Measurements from ENCODE around the gene CES5A. TPM values are rescaled to one million over a fixed set of nuclear protein-coding genes. Genes with fewer than 3 reads are reported as not detected.

CES5A gene
- total RNA-seq, 2 experiments from 2014 or later = not detected

DNA sequence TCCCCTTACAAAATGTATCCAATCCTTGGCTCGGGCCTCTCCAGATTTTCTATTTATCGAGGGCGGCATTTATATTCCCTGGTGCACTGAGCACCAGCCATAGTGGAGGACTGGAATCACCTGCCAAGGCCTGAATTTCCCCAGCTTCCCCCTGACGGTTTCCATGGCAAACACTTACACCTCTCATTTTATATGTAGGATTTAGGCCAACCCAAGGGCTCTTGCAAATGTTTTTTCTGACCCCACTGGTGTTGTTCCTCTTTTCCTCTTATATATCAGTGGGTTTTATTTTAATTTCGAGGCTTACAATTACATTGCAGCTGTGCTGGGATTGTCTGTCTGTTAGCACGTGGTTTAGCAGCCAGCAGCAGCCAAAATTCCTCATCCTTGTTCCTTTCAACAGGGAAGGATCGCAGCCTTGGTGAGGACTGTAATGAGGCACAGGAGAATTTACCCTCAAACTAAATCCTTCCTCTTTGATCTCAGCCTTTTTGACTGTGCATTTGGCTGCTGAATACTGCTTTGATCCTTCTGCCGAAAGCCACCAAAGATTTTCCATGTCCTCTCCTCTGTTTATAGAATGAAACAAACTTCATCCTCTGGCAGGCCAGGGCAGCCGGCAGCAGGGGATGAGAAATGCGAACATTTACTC is 26.5 kb upstream of the CES5A start:
- no peaks in the 10 kb centered on the region for H3K4me1 Mint-ChIP-seq

DNA sequence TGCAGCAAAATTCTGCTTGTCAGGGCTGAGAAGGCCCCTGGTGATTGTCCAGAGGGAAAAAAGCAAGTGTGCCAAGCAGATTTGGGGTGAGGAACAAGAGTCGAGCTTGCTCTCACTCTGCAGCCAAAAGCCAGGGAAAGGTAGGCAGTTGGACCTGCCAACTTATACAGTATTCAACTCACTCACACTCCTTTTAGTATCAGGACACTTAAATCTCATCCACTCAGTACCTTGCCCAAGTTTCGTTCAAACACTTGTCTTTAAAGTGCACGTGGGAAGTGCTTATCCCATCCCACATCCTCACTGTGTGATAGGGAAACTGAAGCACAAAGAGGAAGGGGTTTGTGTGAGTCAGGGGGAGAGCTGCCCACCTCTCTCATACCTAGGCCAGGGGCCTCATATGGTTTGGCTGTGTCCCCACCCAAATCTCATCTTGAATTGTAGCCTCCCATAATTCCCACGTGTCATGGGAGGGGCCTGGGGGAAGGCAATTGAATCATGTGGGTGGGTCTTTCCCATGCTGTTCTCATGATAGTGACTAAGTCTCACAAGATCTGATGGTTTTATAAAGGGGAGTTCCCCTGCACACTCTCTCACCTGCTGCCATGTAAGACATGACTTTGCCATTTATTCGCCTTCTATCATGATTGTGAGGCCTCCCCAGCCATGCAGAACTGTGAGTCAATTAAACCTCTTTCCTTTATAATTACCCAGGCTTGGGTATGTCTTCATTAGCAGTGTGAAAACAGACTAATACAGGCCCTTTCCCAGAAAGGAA is 25.6 kb upstream of the CES5A start:
- Mint-ChIP-seq H3K4me1 (no peaks in the 10 kb centered on the region), H3K27ac (no peak overlapping the region), H3K9me3 (peaks cover 8% of the 10 kb centered on the region), H3K27me3 (no peaks in the 10 kb centered on the region), H3K36me3 (ENCODE audit: low read depth) (no peaks in the 10 kb centered on the region), H3K4me3 (no peak overlapping the region)
- CTCF ChIA-PET = no interaction called here
- no peak for DNase-seq
- POLR2A ChIA-PET = no interaction called here

More for the DNA sequence above, 26.5 kb upstream of the CES5A start:
- no peak overlapping the region for H3K27ac Mint-ChIP-seq
- ChIA-PET POLR2A (no interaction called here), CTCF (no interaction called here)
- H3K36me3 Mint-ChIP-seq (ENCODE audit: low read depth) = no peaks in the 10 kb centered on the region
- H3K9me3 Mint-ChIP-seq = peaks cover 8% of the 10 kb centered on the region
- H3K4me3 Mint-ChIP-seq = no peak overlapping the region
- H3K27me3 Mint-ChIP-seq = no peaks in the 10 kb centered on the region
- no peak for DNase-seq

DNA sequence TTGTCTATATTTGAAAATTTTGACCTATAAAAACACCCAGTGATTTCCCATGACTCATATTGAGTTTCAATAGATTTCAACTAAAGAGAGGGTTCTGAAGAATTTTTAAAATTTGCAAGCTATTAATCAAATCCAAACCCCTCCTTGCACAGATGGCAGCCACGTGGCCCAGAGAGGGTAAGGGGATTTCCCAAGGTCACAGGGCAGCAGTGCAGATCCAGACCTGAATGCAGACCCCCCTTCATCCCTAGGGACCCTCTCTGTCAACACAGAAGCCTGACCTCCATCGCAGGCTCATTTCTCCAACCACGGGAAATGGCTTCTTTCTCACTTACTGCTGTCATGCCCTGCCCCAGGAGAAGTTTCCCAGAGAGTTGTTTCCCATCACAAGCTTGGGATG is 24.7 kb upstream of the CES5A start:
- no peak overlapping the region for H3K27ac Mint-ChIP-seq
- H3K4me3 Mint-ChIP-seq = no peak overlapping the region
- CTCF ChIA-PET = no interaction called here

GRCh38 chr16:55898592-55898991 is 23.4 kb upstream of the CES5A start:
- Mint-ChIP-seq H3K27ac (no peak overlapping the region), H3K9me3 (peaks cover 3% of the 10 kb centered on the region), H3K36me3 (ENCODE audit: low read depth) (no peaks in the 10 kb centered on the region), H3K27me3 (no peaks in the 10 kb centered on the region), H3K4me1 (no peaks in the 10 kb centered on the region), H3K4me3 (no peak overlapping the region)
- CTCF ChIA-PET = interaction anchor here (0.6 kb wide), 1 partner anchor 35 kb away, joined by 3 read pairs; no protein-coding TSS in a partner anchor
- no peak for DNase-seq
- POLR2A ChIA-PET = no interaction called here

More for the DNA sequence above, 24.7 kb upstream of the CES5A start:
- H3K9me3 Mint-ChIP-seq = peaks cover 8% of the 10 kb centered on the region
- no peaks in the 10 kb centered on the region for H3K4me1 Mint-ChIP-seq
- DNase-seq = no peak
- no peaks in the 10 kb centered on the region for H3K36me3 Mint-ChIP-seq (ENCODE audit: low read depth)
- no peaks in the 10 kb centered on the region for H3K27me3 Mint-ChIP-seq
- POLR2A ChIA-PET = no interaction called here

- H3K27me3 Mint-ChIP-seq = no peaks in the 10 kb centered on the region
- ChIA-PET POLR2A (no interaction called here), CTCF (no interaction called here)
- H3K4me1 Mint-ChIP-seq = no peaks in the 10 kb centered on the region
- no peak overlapping the region for H3K27ac Mint-ChIP-seq
- peaks cover 5% of the 10 kb centered on the region for H3K9me3 Mint-ChIP-seq
- no peak overlapping the region for H3K4me3 Mint-ChIP-seq
- H3K36me3 Mint-ChIP-seq (ENCODE audit: low read depth) = no peaks in the 10 kb centered on the region
- DNase-seq = no peak
These were observed 17.6 kb upstream of the CES5A start for GRCh38 chr16:55892821-55893220.

GRCh38 chr16:55889518-55889917 is 14.3 kb upstream of the CES5A start:
- CTCF ChIA-PET = no interaction called here

GRCh38 chr16:55888546-55888945 is 13.4 kb upstream of the CES5A start:
- no peaks in the 10 kb centered on the region for H3K36me3 Mint-ChIP-seq (ENCODE audit: low read depth)
- peaks cover 7% of the 10 kb centered on the region for H3K9me3 Mint-ChIP-seq
- POLR2A ChIA-PET = no interaction called here
- CTCF ChIA-PET = no interaction called here
- no peaks in the 10 kb centered on the region for H3K27me3 Mint-ChIP-seq
- no peak overlapping the region for H3K27ac Mint-ChIP-seq
- DNase-seq = no peak
- H3K4me3 Mint-ChIP-seq = no peak overlapping the region
- no peaks in the 10 kb centered on the region for H3K4me1 Mint-ChIP-seq

More at GRCh38 chr16:55889518-55889917, 14.3 kb upstream of the CES5A start:
- no peak overlapping the region for H3K27ac Mint-ChIP-seq
- POLR2A ChIA-PET = no interaction called here
- H3K4me1 Mint-ChIP-seq = no peaks in the 10 kb centered on the region
- no peak for DNase-seq
- no peak overlapping the region for H3K4me3 Mint-ChIP-seq
- H3K27me3 Mint-ChIP-seq = no peaks in the 10 kb centered on the region
- peaks cover 7% of the 10 kb centered on the region for H3K9me3 Mint-ChIP-seq
- H3K36me3 Mint-ChIP-seq (ENCODE audit: low read depth) = no peaks in the 10 kb centered on the region

- POLR2A ChIA-PET = no interaction called here
- no peaks in the 10 kb centered on the region for H3K36me3 Mint-ChIP-seq (ENCODE audit: low read depth)
- no peak for DNase-seq
These were observed 1.7 kb upstream of the CES5A start for GRCh38 chr16:55876854-55877253.

DNA sequence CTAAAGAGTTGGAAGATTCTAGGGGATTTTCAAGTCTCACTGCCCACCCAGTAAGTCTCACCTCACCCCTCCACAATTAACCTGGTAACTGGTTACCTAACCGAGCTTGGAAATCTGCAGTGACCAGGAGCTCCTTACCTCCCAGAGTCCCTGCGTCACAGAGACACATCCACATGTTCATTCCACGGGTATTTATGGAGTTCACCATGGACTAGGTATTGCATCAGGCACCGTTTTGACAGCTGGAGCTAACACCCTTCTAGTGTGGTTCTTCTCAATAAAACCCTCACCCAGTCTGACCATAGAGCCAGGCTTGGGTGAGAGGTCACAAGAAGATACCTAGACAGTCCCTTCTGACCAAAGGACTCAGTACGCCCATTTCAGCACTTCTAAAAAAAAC is 2.1 kb downstream of the CES5A start:
- H3K4me1 Mint-ChIP-seq = no peaks in the 10 kb centered on the region
- POLR2A ChIA-PET = no interaction called here
- peaks cover 3% of the 10 kb centered on the region for H3K27me3 Mint-ChIP-seq
- DNase-seq = no peak
- no peak overlapping the region for H3K27ac Mint-ChIP-seq
- CTCF ChIA-PET = no interaction called here
- no peaks in the 10 kb centered on the region for H3K9me3 Mint-ChIP-seq
- no peak overlapping the region for H3K4me3 Mint-ChIP-seq
- H3K36me3 Mint-ChIP-seq (ENCODE audit: low read depth) = no peaks in the 10 kb centered on the region

More at GRCh38 chr16:55876854-55877253, 1.7 kb upstream of the CES5A start:
- Mint-ChIP-seq H3K9me3 (peaks cover 2% of the 10 kb centered on the region), H3K27me3 (peaks cover 6% of the 10 kb centered on the region), H3K4me1 (no peaks in the 10 kb centered on the region), H3K27ac (no peak overlapping the region), H3K4me3 (no peak overlapping the region)
- CTCF ChIA-PET = no interaction called here

DNA sequence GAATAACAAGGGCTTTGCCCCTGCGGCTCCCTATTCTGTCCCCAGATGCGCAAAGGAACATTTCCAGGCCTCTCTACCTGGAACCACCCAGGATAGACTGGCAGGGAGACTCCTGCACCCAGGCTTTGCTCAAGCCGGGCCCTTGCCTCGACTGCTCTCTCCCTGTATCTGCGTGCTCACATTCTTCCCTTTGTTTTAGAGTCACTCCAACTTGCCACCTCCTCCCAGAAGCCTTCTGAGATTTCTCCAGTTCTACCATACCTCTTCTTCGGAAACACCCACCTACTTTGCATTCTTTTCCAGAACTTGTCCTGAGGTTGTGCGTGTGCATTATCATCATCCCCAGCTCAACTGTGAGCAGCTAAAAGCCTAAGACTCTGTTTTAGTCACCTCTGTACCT is 3.0 kb downstream of the CES5A start:
- H3K27ac Mint-ChIP-seq = no peak overlapping the region
- ChIA-PET POLR2A (no interaction called here), CTCF (no interaction called here)
- peaks cover 3% of the 10 kb centered on the region for H3K27me3 Mint-ChIP-seq
- H3K36me3 Mint-ChIP-seq (ENCODE audit: low read depth) = no peaks in the 10 kb centered on the region
- DNase-seq = no peak
- no peaks in the 10 kb centered on the region for H3K9me3 Mint-ChIP-seq
- H3K4me3 Mint-ChIP-seq = no peak overlapping the region
- no peaks in the 10 kb centered on the region for H3K4me1 Mint-ChIP-seq

- Mint-ChIP-seq H3K9me3 (no peaks in the 10 kb centered on the region), H3K27ac (no peak overlapping the region), H3K36me3 (ENCODE audit: low read depth) (no peaks in the 10 kb centered on the region), H3K4me3 (no peak overlapping the region), H3K27me3 (peaks cover 3% of the 10 kb centered on the region), H3K4me1 (no peaks in the 10 kb centered on the region)
- ChIA-PET POLR2A (no interaction called here), CTCF (no interaction called here)
- DNase-seq = no peak
These were observed 3.6 kb downstream of the CES5A start for GRCh38 chr16:55871411-55872038.

- H3K4me3 Mint-ChIP-seq = no peak overlapping the region
- no peaks in the 10 kb centered on the region for H3K27me3 Mint-ChIP-seq
- ChIA-PET POLR2A (no interaction called here), CTCF (no interaction called here)
- no peak for DNase-seq
- no peaks in the 10 kb centered on the region for H3K4me1 Mint-ChIP-seq
- no peak overlapping the region for H3K27ac Mint-ChIP-seq
- no peaks in the 10 kb centered on the region for H3K36me3 Mint-ChIP-seq (ENCODE audit: low read depth)
- H3K9me3 Mint-ChIP-seq = no peaks in the 10 kb centered on the region
These were observed 6.2 kb downstream of the CES5A start for GRCh38 chr16:55868980-55869379.

DNA sequence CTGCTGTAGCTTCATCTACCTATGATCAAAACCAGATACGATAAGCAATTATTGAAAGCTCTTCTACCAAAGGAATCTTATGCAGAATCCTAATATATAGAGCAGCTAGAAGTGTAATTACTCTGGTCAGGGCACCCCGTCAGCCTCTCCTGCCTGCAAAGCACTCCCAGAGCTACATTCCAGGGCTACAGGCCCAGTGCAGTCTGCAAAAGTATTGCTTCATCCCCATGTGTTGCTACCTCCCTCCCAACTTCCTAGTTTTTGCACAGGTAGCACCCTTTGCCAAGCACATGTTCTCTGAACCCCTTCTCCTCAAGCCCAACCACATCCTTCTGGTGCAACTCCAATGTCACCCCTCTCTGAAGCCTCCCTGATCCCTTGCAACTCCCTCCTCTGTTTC is 7.0 kb downstream of the CES5A start:
- Mint-ChIP-seq H3K4me3 (no peak overlapping the region), H3K4me1 (no peaks in the 10 kb centered on the region), H3K36me3 (ENCODE audit: low read depth) (no peaks in the 10 kb centered on the region), H3K9me3 (no peaks in the 10 kb centered on the region), H3K27ac (no peak overlapping the region), H3K27me3 (no peaks in the 10 kb centered on the region)
- no peak for DNase-seq
- CTCF ChIA-PET = no interaction called here
- POLR2A ChIA-PET = no interaction called here

- Mint-ChIP-seq H3K27ac (no peak overlapping the region), H3K4me3 (no peak overlapping the region), H3K9me3 (no peaks in the 10 kb centered on the region), H3K4me1 (no peaks in the 10 kb centered on the region), H3K27me3 (peaks cover 10% of the 10 kb centered on the region), H3K36me3 (ENCODE audit: low read depth) (no peaks in the 10 kb centered on the region)
- ChIA-PET CTCF (no interaction called here), POLR2A (no interaction called here)
- no peak for DNase-seq
These were observed 13.9 kb downstream of the CES5A start for GRCh38 chr16:55861288-55861687.

Measured in activated CD4-positive, alpha-beta memory T cell treated with anti-CD3 and anti-CD28 coated beads, Interleukin-2, amount 10 ng/mL, durations not matched to agents 7 days and 5 days (primary cell).